Activated effector memory CD4-positive, alpha-beta T cell treated with Interleukin-2 at 50 U/mL for 16 hours (primary cell): ENCODE data around the gene CYP17A1.
"Not testable (repeated sequence)": the region's sequence is repeated elsewhere in the genome, so short reads cannot be mapped to it uniquely, and the experiment has no call there.

ENCODE experiments used
- DNase-seq: peaks from one replicate; pipeline ENCODE4 v3.0.0-alpha.2; 2020

The CYP17A1 gene, protein sequence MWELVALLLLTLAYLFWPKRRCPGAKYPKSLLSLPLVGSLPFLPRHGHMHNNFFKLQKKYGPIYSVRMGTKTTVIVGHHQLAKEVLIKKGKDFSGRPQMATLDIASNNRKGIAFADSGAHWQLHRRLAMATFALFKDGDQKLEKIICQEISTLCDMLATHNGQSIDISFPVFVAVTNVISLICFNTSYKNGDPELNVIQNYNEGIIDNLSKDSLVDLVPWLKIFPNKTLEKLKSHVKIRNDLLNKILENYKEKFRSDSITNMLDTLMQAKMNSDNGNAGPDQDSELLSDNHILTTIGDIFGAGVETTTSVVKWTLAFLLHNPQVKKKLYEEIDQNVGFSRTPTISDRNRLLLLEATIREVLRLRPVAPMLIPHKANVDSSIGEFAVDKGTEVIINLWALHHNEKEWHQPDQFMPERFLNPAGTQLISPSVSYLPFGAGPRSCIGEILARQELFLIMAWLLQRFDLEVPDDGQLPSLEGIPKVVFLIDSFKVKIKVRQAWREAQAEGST

DNA sequence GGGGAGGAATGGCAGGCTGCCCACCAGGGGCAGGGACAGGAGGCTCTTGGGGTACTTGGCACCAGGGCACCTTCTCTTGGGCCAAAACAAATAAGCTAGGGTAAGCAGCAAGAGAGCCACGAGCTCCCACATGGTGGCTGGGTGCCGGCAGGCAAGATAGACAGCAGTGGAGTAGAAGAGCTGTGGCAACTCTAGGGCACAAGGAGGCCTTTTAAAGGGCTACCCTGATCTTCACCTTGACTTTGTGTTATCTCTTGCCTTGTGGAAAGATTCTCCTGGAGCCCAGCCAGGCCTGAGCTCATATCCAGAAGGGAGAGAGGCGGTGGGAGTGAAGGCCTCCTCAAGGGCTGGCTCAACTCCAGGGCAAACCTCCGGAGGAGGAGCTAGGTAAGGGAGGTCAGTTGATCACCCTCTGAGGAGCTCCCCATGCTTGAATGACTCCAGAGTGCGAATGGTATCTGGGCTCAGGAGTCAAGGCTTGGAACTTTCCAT is at the start of gene CYP17A1:
CYP17A1 (minus strand) TSS at position 184 of the 492 bp plus-strand sequence; CDS start at position 132, 52 bp downstream.
- no peak for DNase-seq

DNA sequence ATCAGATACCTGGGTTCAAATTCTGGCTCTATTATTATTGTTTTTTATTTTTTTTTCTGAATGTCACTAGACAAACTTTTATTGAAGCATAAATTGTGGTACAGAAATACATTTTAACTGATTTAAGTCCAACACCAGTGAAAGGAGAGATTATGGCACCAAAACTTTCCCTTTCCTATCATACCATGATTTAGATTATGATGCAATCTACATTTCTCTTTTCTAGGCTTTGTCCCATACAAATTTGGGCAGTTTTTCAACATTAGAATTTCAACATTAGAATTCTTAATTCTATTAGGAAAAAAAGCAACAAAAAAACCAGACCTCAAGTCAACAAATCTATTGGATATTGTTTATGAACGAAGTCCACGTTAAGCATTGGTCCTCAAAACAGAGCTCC is 43.0 kb upstream of the CYP17A1 start:
- DNase-seq: no peak

DNA sequence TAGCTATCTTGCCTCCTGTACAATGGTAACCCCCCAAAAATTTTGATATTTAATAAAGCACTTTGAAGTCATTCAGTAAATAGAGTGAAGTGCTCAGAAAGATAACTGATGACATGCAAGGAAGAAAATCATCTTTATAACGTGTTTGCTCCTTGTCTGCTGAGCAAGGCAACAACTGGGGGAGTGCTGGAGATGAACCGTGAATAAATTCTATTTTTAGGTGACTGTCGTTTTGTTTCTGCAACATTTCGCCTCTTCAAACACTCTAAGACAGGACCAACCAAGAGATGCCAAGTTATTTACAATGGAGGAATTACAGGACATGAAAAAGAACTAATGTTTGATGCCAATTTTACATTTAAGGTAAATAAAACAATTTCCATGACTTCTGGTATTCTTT is 41.4 kb upstream of the CYP17A1 start:
- no peak for DNase-seq

DNA sequence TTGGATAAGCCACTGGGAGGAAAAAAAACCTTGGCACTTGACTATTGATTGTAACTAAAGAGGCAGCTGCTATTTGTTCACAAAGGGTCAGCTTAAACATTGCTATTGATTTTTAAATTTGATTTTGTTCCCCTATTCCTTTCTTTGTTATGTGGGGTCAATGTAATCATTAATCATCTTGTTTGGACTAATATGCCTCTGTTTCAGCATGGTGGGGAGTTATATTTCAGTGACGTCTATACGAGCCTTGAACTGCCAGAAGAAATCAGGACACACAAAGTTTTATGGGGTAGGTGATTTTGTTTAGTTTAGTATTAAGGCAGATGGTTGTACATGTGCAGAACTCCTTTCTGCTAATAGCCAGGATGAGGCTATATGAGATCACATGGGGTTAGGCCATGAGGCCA is 39.5 kb upstream of the CYP17A1 start:
- DNase-seq: no peak

DNA sequence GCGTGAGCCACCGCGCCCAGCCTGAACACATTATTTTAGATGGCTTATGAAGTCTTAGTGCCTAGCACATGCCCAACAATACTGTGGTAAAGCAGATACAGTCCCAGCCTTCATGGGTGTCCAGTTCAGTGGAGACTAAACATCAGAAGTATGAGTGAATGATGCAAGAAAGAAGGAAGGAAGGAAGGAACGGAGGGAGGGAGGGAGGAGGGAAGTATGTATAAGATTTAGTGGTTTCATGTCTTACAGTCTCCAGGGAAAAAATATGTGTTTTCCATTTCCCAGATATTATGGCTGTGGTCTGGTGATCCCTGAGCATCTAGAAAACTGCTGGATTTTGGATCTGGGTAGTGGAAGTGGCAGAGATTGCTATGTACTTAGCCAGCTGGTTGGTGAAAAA is 35.0 kb upstream of the CYP17A1 start:
- DNase-seq: no peak

DNA sequence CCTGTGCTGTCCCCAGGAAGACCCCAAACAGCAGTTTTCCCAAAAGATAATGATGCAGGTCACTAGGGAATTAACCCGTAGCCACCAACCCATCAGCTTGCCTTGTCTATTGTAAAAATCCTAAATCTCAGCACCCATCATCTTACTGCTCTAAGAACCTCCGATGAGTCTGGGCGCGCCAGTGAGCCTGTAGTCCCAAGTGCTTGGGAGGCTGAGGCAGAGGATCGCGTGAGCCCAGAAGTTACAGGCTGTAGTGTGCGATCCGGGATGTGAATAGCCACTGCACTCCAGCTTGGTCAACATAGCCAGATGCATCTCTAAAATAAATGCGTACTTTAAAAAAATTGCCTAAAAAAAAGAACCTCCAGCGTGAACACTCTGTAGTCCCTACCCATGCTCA is 33.0 kb upstream of the CYP17A1 start:
- no peak for DNase-seq

DNA sequence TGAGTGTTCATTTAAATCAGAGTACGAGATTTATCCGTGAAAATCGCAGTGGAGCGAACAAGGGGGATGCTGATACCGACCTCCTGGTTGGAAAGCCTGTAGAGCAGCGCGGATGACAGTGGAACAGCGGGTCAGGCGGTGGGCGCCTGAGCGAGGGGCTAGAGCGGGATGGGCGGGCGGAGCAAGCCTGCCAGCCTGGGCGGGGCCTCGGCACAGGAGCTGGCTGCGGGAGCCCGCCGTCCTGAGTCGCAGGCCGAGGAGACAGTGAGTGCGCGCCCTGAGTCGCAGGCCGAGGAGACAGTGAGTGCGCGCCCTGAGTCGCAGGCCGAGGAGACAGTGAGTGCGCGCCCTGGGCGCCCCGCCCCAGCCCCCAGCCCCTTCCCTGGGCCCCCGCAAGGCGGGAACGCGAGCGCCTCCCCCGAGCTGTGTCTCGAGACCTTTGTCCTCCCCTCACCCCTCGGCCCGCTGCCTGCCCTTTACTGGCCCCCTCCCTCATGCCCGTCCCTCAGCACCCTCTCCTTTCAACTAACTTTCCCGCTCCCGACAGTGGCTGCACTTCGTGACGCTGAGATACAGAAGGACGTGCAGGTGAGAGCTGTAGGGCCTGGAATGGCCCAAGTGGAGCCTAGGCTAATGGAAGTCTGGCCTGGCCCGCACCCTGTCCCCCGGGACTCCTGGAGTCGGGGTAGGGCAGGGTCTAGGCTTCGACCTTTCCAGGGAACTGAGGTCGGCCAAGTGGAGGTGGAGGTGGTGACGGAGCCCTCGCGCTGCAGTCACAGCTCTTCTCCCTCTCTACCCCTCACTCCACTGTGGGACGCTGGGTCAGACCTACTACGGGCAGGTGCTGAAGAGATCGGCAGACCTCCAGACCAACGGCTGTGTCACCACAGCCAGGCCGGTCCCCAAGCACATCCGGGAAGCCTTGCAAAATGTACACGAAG is 32.3 kb upstream of the CYP17A1 start, which contains the start of gene AS3MT:
AS3MT (plus strand) TSS at position 213 of the 941 bp plus-strand sequence; CDS start at position 336, 123 bp downstream.
- DNase-seq: no peak

DNA sequence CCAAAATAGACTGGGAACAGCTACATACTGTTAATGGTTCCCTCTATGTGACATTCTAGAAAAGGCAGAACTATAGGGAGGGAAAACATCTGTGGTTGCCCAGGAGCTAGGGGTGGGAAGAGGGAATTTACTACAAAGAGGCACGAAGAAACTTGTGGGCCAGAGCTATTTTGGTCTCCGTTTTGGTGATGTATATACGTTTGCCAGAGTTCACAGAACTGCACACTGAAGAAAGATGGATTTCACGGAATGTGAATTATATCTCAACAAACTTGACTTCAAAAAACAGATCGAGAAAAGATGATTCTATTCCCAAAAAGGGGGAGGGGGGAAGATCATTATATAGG is 31.7 kb upstream of the CYP17A1 start:
- DNase-seq: no peak

DNA sequence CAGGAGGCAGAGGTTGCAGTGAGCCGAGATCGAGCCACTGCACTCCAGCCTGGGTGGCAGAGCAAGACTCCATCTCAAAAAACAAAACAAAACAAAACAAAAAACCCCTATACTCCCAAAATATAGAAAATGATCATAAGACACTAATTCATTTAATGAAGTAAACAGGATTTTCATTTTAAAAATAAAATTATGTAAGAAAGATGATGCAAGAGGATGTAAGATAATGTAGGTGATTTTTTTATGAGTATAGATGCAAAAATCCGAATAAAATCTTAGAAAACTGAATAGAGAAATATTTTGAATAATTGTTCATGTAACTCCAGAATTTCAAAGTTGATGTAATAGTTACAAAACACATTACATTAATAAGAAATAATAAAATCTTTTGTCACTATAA is 28.4 kb upstream of the CYP17A1 start:
- DNase-seq: no peak

DNA sequence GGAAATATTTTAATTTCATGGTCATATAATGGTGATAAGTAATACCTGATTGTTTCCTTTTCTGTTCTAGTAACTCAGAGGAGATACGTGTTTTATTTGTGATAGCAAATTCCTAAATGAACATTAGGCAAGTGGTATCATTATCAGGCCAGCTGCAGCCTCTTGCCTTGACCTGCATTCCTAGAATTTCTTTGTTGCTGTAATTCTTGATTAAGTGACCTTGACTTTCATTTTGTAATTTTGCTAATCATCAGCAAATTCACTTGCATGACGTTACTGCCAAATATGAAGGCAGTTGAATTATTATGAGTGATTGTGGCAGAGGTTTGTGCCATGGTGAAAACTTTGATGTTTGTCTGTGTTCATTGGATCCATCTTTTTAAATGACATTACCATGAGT is 26.4 kb upstream of the CYP17A1 start:
- no peak for DNase-seq

DNA sequence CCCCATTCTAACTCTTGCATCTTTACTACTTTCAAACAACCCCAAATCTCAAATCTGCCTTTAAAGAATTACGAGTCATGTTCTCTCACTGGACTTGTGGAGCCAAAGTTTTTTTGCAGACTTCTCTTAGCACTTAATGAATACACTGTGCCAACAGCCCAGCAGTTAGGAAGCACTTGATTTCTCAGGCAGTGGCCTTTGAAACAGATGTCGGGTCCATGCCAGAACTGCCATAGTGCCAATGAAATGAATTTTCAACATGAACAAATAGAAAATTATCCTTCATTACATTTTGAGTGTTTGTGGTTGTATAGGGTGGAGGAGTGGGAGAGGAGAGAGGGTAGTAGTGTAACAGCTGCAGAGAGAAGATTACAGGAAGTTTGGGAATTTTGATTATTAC is 22.7 kb upstream of the CYP17A1 start:
- no peak for DNase-seq

DNA sequence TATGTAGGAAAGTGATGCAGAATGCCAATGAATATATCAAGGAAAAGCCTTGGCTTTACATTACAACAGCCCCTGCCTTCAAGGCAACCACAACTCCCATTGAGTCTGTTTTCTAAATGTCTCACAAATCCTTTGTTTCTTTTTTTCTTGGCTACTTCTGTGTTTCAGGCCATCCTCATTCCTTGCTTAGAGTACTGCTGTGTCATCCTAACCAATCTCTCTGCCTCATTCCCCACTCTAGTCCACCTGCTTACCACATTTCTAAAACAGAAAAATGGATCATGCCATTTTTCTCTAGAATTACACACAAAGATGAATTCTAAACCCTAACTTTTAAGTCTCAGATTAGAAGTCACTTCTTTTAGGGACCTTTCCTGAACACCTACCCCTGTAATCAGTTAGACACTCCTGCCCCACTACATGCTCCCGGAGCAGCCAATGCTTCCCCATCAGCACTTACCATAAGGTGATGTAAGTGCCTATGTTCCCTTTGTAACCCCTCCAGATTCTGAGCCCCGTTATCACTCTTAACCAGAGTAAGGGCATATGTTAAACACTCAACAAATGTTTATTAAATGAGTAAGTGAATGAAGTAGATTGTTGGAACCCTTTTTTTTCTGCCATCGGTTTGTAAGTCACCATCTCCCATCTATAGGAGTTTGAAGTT is 19.7 kb upstream of the CYP17A1 start:
- DNase-seq: no peak

DNA sequence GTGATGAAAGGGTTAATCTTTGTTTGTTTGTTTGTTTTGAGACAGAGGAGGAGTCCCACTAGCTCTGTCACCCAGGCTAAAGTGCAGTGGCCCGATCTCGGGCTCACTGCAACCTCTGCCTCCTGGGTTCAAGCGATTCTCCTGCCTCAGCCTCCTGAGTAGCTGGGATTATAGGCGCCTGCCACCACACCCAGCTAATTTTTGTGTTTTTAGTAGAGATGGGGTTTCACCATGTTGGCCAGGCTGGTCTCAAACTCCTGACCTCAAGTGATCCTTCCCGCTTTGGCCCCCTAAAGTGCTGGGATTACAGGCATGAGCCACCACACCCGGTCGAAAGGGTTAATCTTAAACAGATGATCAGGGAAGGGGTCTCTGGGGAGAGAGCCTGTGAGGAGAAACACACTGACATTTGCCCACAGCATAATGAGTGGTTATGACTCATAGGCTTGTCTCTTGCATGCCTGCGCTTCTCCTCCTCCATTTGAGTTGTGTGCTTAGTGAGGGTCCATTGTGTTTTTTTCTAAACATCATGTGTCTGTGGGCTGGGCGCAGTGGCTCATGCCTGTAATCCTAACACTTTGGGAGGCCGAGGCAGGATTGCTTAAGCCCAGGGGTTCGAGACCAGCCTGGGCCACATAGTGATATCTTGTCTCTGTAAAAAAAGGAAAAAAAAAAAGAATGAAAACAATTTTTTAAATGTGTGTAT is 18.7 kb upstream of the CYP17A1 start:
- not testable (repeated sequence) for DNase-seq

DNA sequence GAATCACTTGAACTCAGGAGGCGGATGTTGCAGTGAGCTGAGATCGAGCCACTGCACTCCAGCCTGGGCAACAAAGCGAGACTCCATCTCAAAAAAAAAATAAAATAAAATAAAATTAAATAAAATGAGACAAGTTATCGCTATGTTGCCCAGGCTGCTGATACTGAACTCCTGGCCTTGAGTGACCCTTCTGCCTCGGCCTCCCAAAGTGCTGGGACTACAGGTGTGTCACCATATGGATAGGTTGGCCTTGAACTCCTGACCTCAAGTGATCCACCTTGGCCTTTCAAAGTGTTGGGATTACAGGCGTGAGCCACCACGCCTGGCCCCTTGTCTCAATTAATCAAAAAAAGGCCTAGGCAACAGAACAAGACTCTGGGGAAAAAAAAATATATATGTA is 16.0 kb upstream of the CYP17A1 start:
- DNase-seq: not testable (repeated sequence)

DNA sequence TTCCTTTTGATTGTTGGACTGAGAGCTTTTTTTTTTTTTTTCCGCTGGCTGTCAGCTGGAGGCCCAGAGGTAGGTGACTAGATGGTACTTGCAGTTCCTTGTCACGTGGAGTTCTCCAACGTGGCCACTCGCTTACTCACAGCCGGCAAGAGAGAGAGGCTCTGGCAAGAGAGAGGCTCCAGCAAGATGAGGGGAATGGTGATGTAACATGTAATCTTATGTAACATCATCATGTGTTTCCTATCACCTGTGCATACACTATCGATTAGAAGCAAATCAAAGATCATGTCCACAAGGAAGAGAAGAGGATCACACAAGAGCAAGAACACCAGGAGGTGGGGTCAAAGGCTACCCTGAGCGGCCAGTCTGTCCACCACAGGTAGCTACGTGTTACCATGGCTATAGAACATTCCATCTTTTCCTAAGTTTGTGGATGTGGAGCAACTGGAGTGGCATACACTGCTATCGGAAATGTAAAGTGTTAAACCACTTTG is 12.9 kb upstream of the CYP17A1 start:
- DNase-seq: no peak

DNA sequence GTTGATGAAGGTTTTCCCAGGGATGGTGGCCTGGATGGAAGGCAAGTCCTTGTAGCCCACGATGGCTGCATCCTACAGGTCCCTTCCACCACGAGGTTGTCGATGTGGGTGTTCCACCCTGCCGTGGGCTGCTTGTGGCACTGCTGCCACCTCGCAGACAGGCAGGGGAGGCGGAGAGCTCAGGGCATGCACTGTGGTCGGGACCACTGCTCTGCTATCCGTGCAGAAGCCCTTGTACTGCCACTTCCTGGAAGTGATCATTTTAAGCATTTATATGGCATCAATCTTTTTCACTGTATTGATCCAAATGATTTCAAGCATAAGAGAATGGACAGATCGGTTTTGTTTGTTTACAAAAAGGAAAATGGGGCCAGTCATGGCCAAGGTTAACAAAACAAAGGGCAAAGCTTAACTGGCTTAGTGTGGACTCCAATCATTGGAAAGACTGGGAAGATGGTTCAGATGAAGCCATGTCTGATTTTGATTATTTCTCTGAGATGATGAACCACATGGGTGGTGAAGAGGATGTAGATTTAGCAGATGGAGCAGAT is 8.2 kb upstream of the CYP17A1 start:
- no peak for DNase-seq

DNA sequence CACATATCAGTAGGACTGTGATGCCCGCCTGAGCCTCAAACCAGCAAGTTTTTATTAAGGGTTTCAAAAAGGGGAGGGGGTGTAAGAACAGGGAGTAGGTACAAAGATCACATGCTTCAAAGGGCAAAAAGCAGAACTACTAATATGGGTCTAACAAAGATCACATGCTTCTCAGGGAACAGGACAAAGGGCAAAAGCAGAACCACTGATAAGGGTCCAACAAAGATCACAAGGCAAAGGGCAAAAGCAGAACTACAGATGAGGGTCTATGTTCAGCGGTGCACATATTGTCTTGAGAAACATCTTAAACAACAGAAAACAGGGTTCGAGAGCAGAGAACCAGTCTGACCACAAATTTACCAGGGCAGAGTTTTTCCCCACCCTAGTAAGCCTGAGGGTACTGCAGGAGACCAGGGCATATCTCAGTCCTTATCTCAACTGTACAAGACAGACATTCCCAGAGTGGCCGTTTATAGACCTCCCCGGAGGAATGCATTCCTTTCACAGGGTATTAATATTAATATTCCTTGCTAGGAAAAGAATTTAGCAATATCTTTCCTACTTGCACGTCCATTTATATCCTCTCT is 7.1 kb upstream of the CYP17A1 start:
- not testable (repeated sequence) for DNase-seq

DNA sequence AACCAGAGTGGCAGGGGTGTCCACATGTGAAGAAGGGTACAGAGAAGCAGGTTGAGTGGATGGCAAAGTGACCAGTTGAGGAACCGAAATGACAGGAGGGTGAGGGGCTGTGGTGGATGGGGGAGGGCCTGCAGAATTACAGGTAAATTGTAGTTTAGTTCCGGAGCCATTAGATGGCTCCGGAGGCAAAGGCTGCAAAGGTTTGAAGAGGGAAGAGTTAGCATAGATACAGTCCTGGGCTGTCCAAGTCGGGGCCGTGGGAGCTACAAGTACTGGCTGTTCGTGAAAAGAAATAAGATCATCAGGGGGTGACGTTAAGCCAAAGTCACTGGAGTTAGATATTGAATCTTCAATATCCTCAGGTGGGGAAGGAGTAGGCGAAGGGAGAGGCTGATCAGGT is 5.9 kb upstream of the CYP17A1 start:
- DNase-seq: not testable (repeated sequence)

DNA sequence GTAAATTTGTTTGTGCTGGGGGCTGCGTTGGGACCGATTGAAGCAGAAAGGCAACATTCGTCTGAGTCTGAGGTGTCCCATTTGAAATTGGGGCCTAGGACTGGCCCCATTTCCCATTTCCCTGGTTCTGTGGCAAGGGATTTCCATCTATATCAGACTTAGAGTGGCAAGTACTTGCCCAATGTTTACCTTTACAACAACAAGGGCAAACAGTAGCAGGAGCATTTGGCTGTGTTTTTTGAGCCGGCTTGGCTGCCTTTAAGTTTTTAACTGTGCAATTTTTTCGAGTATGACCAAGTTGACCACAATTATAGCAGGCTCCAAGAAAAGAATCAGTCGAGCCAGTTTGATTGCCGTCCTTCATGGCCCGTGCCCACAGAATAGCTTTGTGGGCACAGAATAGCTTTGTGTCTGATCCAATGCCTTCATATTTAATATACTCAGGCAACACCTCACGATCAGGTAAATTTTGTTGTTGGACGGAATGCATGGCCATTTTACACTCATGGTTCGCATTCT is 4.7 kb upstream of the CYP17A1 start:
- DNase-seq: no peak

DNA sequence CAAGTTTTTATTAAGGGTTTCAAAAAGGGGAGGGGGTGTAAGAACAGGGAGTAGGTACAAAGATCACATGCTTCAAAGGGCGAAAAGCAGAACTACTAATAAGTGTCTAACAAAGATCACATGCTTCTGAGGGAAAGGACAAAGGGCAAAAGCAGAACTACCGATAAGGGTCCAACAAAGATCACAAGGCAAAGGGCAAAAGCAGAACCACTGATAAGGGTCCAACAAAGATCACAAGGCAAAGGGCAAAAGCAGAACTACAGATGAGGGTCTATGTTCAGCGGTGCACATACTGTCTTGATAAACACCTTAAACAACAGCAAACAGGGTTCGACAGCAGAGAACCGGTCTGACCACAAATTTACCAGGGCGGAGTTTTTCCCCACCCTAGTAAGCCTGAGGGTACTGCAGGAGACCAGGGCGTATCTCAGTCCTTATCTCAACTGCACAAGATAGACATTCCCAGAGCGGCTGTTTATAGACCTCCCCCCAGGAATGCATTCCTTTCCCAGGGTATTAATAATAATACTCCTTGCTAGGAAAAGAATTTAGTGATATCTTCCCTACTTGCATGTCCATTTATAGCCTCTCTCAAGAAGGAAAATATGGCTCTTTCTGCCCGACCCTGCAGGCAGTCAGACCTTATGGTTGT is 1.2 kb upstream of the CYP17A1 start:
- DNase-seq: not testable (repeated sequence)
